ENCODE results near the gene SIVA1. TPM values are rescaled to one million over a fixed set of nuclear protein-coding genes. Genes with fewer than 3 reads are reported as not detected.

Gene SIVA1
- total and polyA plus RNA-seq, 9 of the 15 experiments (the other 6 are each of a cell fraction or from before 2014, with no cell fraction given), result 4.2 to 186 (median 54.2) TPM

DNA sequence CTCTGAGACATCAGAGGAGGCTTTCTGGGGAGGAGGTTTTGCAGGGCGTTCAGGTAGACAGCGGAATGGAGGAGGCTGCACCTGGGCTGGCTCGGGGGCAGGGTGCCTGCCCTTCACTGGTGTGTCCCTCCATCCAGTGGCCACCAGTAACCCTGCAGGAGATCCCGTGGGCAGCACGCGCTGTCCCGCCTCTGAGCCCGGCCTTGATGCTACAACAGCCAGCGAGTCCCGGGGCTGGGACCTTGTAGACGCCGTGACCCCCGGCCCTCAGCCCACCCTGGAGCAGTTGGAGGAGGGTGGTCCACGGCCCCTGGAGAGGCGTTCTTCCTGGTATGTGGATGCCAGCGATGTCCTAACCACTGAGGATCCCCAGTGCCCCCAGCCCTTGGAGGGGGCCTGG, 38.9 kb upstream of the SIVA1 start:
- Histone ChIP-seq H2AFZ (ENCODE audit: low read depth, low read length) (no peak overlapping the region), H4K20me1 (replicated peaks; ENCODE audit: control insufficient read depth, insufficient read depth, low read length) (peaks cover 3% of the 10 kb centered on the region; the same call in 1 of the 2 replicates), H3K36me3 (ENCODE audit: control insufficient read depth, insufficient read depth, low read length) (peaks cover 3% of the 10 kb centered on the region; the same call in 1 of the 3 replicates), H3K27ac (ENCODE audit: extremely low read depth, low read depth, low read length) (no peak overlapping the region), H3K4me1 (replicated peaks in 1 of 2; ENCODE audit: control insufficient read depth in 2 of 2, insufficient read depth in 2 of 2, low read length in 2 of 2) (peaks cover 0 to 38% of the 10 kb centered on the region in 2 experiments; a peak in 2 of 5 replicates), H3K79me2 (ENCODE audit: control insufficient read depth, insufficient read depth, low read length) (no peaks in the 10 kb centered on the region), H3K4me2 (ENCODE audit: insufficient read depth, low read length) (no peak overlapping the region), H3K9ac (ENCODE audit: insufficient read depth in 1 of 2, low read depth in 2 of 2, low read length in 2 of 2) (no peak overlapping the region), H3K27me3 (ENCODE audit: control insufficient read depth in 2 of 2, insufficient read depth in 2 of 2, low read length in 2 of 2) (no peaks in the 10 kb centered on the region), H3K4me3 (no peak overlapping the region), H3K9me3 (replicated peaks; ENCODE audit: control insufficient read depth, insufficient read depth, low read depth, low read length) (no peaks in the 10 kb centered on the region), H3K9me1 (ENCODE audit: control insufficient read depth, insufficient read depth, low read length) (no peaks in the 10 kb centered on the region)
- BruUV-seq (replicated peaks), result no TSS peak
- FAIRE-seq (no peak), DNase-seq (ENCODE audit: extremely low read depth in 1 of 4, low spot score in 3 of 4) (no peak), ATAC-seq (no peak)
- ChIA-PET POLR2A (no interaction called here), CTCF (ENCODE audit: low intra/inter-chr PET ratio) (no interaction called here)
- in situ Hi-C loops (cut with MboI), result loop anchor here (5.0 kb wide), 1 partner anchor 57 kb away; no protein-coding TSS in a partner anchor
- intact Hi-C loops (cut with micrococcal nuclease), result no loop called here
- no peak for TF ChIP-seq FOXP1 (CRISPR knock-in tag; IDR thresholded peaks at IDR 0.05)
- TF ChIP-seq HMG20A (CRISPR knock-in tag; conservative IDR thresholded peaks at IDR 0.05), result no peak
- no peak for TF ChIP-seq XRCC5 (IDR thresholded peaks at IDR 0.05; ENCODE audit: low read depth, low read length)
- no peak for TF ChIP-seq CBFB (CRISPR knock-in tag; IDR thresholded peaks at IDR 0.05)
- no peak for TF ChIP-seq ATF1 (CRISPR knock-in tag; IDR thresholded peaks at IDR 0.05)
- no peak for TF ChIP-seq ATF1 (tag; IDR thresholded peaks at IDR 0.05)
- TF ChIP-seq ZNF354B (CRISPR knock-in tag; IDR thresholded peaks at IDR 0.05), result no peak
- no peak for TF ChIP-seq HNRNPH1 (optimal IDR thresholded peaks at IDR 0.05; ENCODE audit: low read depth, low read length)
- TF ChIP-seq ZNF263 (CRISPR knock-in tag; IDR thresholded peaks at IDR 0.05; ENCODE audit: borderline replicate concordance), result no peak
- TF ChIP-seq CAMTA2 (CRISPR knock-in tag; conservative IDR thresholded peaks at IDR 0.05), result no peak
- TF ChIP-seq, protein P1, sequence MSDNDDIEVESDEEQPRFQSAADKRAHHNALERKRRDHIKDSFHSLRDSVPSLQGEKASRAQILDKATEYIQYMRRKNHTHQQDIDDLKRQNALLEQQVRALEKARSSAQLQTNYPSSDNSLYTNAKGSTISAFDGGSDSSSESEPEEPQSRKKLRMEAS (CRISPR knock-in tag; IDR thresholded peaks at IDR 0.05), result no peak
- no peak for TF ChIP-seq TAF15 (IDR thresholded peaks at IDR 0.05; ENCODE audit: low read depth, low read length)
- no peak for TF ChIP-seq ESRRB (CRISPR knock-in tag; IDR thresholded peaks at IDR 0.05; ENCODE audit: borderline replicate concordance)
- TF ChIP-seq EWSR1 (IDR thresholded peaks at IDR 0.05; ENCODE audit: borderline replicate concordance, low read depth, partially characterized antibody), result no peak
- no peak for TF ChIP-seq NCOR1 (IDR thresholded peaks at IDR 0.05)
- TF ChIP-seq ADNP (tag; IDR thresholded peaks at IDR 0.05), result no peak
- no peak for TF ChIP-seq ERF (CRISPR knock-in tag; IDR thresholded peaks at IDR 0.05)
- no peak for TF ChIP-seq SP1 (CRISPR knock-in tag; IDR thresholded peaks at IDR 0.05)
- 88% methylated on average over 11 of the region's 16 CpGs for WGBS (ENCODE audit: insufficient coverage, low coverage, missing lambda C conversion rate)

All from K562 (cell line).